VCaP (cell line): Measurements from ENCODE around the gene RASL10A.

Experiments
- H3K27ac ChIP-seq: fragments of 450-650 bp; 2 replicates; pipeline ENCODE4 v1.5.1; 2017
- TF ChIP-seq, protein P1 (sequence below): fragments of 450-650 bp; conservative IDR thresholded peaks from 2 replicates; pipeline ENCODE4 v1.5.1; 2017; ENCODE audit warnings: mild to moderate bottlenecking, moderate library complexity

The RASL10A gene

DNA sequence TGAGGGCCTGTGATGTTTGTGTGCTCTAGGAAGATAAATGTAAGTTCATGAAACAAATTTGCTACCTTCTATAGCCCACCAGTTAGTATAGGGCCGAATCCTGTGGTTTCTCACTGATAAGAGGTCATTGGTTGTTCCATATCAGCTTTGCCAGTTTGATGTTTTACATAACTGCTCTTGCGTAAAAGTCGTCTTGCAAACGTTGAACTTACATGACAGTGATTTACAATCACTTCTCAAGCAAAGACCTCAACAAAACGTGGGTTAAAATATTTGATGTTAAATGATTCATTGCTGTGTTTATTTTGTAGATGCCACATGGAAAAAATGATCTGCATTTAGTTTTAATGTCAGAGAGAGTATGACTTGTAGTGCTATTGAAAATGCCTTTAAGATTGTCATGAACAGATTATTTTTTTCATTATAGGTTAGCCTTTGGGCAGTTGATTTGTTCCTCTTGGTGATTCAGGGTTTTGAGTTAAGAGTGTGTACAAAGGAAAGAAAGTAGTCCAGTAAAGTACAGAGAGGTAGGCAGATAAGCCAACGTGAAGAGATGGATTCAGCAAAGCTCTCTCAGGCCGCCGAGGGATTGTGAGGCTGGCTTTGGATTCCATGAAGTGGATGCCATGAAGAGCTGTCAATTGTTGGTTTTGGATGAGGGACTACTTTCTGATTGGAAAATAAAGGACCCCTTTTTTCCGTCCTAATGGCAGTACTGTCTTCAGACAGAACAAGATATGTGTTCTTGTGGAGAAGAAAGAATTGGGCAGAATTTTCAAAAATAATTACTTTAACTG lies 44.8 kb downstream of the RASL10A start:
- TF ChIP-seq, protein P1, sequence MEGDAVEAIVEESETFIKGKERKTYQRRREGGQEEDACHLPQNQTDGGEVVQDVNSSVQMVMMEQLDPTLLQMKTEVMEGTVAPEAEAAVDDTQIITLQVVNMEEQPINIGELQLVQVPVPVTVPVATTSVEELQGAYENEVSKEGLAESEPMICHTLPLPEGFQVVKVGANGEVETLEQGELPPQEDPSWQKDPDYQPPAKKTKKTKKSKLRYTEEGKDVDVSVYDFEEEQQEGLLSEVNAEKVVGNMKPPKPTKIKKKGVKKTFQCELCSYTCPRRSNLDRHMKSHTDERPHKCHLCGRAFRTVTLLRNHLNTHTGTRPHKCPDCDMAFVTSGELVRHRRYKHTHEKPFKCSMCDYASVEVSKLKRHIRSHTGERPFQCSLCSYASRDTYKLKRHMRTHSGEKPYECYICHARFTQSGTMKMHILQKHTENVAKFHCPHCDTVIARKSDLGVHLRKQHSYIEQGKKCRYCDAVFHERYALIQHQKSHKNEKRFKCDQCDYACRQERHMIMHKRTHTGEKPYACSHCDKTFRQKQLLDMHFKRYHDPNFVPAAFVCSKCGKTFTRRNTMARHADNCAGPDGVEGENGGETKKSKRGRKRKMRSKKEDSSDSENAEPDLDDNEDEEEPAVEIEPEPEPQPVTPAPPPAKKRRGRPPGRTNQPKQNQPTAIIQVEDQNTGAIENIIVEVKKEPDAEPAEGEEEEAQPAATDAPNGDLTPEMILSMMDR: no peak
- H3K27ac ChIP-seq: peak overlapping the region; percentile 99; the same call in 1 of the 2 replicates

DNA sequence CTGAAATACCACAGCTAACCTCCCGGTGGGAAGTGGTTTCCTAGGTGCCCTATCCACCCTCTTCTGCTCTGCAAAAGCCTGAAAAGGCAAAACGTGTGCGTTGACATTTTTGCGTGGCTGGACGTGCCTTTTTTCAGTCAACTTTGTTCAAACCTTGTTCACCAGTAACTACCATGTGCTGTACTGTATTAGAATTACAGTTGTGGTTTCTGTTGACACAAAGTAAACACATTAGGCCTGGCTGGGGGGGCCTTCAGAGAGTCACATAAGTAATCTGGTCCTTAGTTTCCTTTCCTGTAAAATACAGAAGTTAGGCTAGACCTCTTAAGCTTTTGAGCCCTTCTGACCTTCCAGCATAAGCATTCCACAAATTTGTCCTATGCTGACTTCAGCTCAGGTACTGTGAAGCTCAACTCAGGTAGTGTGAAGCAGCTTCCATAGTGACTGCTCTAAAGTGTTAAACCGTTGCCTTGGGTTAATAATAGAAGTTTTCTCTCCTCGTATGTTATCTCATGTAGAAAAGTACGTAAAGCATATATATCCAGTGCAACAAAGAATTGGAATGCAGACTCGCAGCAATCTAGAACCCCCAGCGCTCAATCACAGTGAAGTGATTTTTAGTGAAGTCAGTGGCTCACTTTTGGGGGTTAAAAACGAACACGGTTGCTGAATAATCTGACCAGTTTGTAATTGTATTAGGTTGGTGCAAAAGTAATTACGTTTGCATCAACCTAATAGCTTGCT lies 45.6 kb downstream of the RASL10A start:
- TF ChIP-seq, protein P1: no peak
- peak overlapping the region; percentile 99; the same call in 1 of the 2 replicates for H3K27ac ChIP-seq

DNA sequence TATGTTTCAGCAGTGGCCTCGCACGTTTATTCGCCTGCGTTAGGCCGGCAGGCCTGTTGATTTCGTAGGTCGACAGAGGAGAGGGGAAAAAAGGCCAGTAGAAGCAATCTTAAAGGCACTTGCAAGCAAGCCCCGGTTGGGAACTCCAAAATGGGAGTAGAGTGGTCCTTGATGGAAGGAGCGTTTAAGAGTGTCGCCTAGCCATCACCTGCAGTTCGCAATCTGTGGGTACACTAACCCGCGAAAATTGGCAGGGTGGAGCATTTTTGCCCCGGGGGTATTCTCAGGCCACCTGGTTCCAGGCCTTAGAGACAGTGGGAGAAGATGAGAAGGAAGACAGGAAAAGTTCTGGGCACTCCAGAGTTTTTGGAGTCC lies 46.3 kb downstream of the RASL10A start:
- TF ChIP-seq, protein P1: no peak
- H3K27ac ChIP-seq: peak overlapping the region; percentile 99

DNA sequence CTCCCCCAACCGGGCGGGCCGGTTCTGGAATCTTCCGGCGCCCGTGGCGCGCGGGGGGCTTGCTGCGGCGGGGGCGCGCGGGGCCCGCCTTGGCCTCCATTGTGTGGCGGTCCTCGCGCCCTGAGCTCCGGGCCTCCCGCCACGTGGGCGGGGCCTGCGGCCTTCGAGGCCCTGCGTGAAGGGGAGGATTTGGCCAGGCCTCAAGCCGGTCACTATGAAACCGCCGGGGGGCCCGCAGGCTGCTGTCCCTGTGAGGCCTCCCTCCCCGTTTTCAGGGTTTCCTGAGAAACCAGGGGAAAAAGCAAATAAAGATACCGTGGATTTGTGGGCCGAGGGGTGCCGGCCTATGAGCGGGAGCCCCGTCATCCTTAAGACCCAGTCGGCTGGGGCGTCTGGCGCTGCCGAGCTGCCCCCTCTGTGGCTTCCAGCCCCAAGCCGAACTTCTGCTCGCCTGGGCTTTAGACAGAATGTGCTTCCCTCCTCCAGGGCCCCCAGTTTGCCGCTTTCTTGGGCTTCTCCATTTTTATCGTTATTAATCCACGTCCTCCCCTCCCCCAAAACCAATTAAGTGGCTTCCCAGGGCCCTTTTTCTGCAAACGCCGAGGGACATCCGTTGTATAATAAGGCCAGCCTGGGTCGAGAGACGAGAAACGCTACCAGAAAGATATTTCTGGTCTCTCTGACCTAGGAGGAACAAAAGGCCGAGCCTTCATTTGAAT lies 46.8 kb downstream of the RASL10A start:
- TF ChIP-seq, protein P1: no peak
- peak overlapping the region; percentile 99 for H3K27ac ChIP-seq

DNA sequence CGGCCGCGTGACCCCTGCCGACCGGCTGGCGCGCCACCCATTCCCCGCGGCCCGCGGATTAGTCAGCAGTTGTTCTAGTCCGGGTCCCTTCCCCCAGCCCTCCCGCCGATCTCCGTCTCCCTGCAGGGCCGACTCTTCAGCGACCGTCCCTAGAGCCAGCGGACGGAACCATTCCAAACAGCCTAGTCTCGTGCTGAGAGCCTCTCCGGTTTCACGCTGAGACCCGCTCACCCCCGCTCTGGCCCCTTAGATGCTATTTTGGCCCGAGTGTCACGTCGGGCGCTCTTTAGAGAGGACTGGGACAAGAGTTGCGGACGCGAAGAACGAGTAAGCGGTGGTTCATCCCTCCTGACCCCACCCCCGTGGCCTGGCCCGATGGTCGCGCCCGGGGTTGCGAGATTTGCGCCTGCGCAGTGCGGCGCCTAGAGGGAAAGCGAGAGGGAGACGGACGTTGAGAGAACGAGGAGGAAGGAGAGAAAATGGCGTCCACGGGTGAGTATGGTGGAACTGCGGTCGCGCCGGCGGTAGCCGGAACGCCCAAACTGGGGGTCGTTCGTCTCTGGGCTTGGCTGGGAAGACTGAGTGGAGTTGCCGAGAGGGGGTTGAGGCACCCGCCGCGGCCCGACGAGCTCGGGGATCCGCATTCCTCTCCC lies 47.5 kb downstream of the RASL10A start, which contains the start of the genes EWSR1 and RHBDD3:
Gene EWSR1 (plus strand): TSS at position 411 of the 653 bp plus-strand sequence. CDS start 69 bp downstream, at position 480.
Gene RHBDD3 (minus strand): TSS at position 124 of the 653 bp plus-strand sequence. CDS start 2,355 bp downstream, outside the sequence.
- H3K27ac ChIP-seq: peak within 1 kb of the TSS; percentile 99
- TF ChIP-seq, protein P1: no peak

DNA sequence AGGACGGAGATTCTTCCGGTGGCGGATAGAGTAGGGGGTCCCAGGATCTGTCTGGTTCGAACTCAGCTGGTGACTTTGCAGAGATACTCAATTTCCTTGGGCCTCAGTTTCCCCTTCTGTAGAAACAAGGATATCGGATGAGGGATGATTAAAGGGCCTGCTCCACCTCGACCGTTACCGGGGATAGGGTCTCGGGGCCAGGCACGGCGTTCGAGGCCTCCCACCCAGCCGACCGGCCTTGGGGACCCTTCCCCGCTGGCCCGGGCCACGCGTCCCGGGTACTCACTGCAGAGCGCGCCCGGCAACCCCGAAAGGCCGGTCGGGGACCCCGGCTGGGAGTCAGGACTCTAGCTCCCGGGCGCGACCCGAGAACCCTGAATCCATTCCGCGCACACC lies 48.0 kb downstream of the RASL10A start:
- TF ChIP-seq, protein P1: no peak
- H3K27ac ChIP-seq: peak overlapping the region; percentile 99
